SK-N-SH (cell line): ENCODE measurements around the gene CIAO3. TPM values are rescaled to one million over a fixed set of nuclear protein-coding genes. Genes with fewer than 3 reads are reported as not detected.

Experiments used
- CTCF ChIA-PET: fragments of 300-600, 350-600 bp; formaldehyde crosslinking; extraction: SDS; loops from one replicate; lab custom pipeline; 2021; lab: Yijun Ruan, JAX
- POLR2A ChIA-PET: fragments of 350-600 bp; sonication (Branson Sonifier 250); formaldehyde crosslinking; extraction: SDS; loops from one replicate; lab custom pipeline; 2020; ENCODE audit warnings: antibody characterized with exemption, inconsistent platforms; lab: Yijun Ruan, JAX
- DNase-seq: peaks from one replicate; pipeline ENCODE4 v3.0.0; 2012
- H2AFZ ChIP-seq: fragments of 200-600 bp; sonication (generic); 2 replicates; pipeline ENCODE4 v1.8.1; 2016; ENCODE audit warnings: antibody characterized with exemption, mild to moderate bottlenecking, low read depth
- H3F3A ChIP-seq: fragments of 200-600 bp; sonication (generic); replicated peaks from 2 replicates; pipeline ENCODE3; 2016; ENCODE audit warnings: antibody characterized with exemption, mild to moderate bottlenecking; ENCODE audit not compliant: insufficient read depth
- H3K27ac ChIP-seq, 2 experiments: fragments of 200-500 bp in 1 of 2; fragments of 200-600 bp in 1 of 2; sonication (Bioruptor generic) in 1 of 2; sonication (generic), shearing (Covaris generic) in 1 of 2; 2 replicates each; pipeline versions ENCODE4 v1.5.1 to v1.6.1; 2014 to 2016; ENCODE audit warnings: low read depth in 2 of 2, inconsistent platforms in 1 of 2, low read length in 1 of 2, mild to moderate bottlenecking in 1 of 2, mixed read lengths in 1 of 2
- H3K27me3 ChIP-seq: fragments of 200-600 bp; sonication (generic), shearing (Covaris generic); 2 replicates; pipeline ENCODE4 v1.6.1; 2016; ENCODE audit warnings: mixed run types; ENCODE audit not compliant: insufficient read depth
- H3K36me3 ChIP-seq, 2 experiments: fragments of 200-500 bp in 1 of 2; fragments of 200-600 bp in 1 of 2; sonication (Bioruptor generic) in 1 of 2; sonication (generic) in 1 of 2; replicated peaks in 1 of 2; 2 replicates each; pipeline versions ENCODE3 to v1.5.1; 2014 to 2016; ENCODE audit warnings: low read length in 1 of 2, mild to moderate bottlenecking in 1 of 2; ENCODE audit not compliant: insufficient read depth in 2 of 2, control insufficient read depth in 1 of 2
- H3K4me1 ChIP-seq, 2 experiments: fragments of 200-500 bp in 1 of 2; fragments of 200-600 bp in 1 of 2; sonication (Bioruptor generic) in 1 of 2; sonication (generic), shearing (Covaris generic) in 1 of 2; 2 replicates each; pipeline versions ENCODE4 v1.5.1 to v1.6.1; 2014 to 2016; ENCODE audit warnings: low read depth in 1 of 2, low read length in 1 of 2, mixed run types in 1 of 2; ENCODE audit not compliant: insufficient read depth in 2 of 2, control insufficient read depth in 1 of 2
- H3K4me2 ChIP-seq: fragments of 200-600 bp; sonication (generic), shearing (Covaris generic); 2 replicates; pipeline ENCODE4 v1.6.1; 2017; ENCODE audit warnings: mixed run types
- H3K4me3 ChIP-seq, 2 experiments: fragments of 200-500 bp in 1 of 2; fragments of 200-600 bp in 1 of 2; sonication (Bioruptor generic) in 1 of 2; sonication (generic), shearing (Covaris generic) in 1 of 2; 2 replicates each; pipeline versions ENCODE4 v1.5.1 to v1.8.1; 2014 to 2016; ENCODE audit warnings: low read depth in 2 of 2, inconsistent platforms in 1 of 2, low read length in 1 of 2, mild to moderate bottlenecking in 1 of 2, mixed read lengths in 1 of 2, moderate library complexity in 1 of 2
- H3K79me2 ChIP-seq: fragments of 200-600 bp; sonication (generic); 2 replicates; pipeline ENCODE4 v1.8.1; 2017; ENCODE audit warnings: mild to moderate bottlenecking; ENCODE audit not compliant: insufficient read depth
- H3K9ac ChIP-seq: fragments of 200-600 bp; sonication (generic); 2 replicates; pipeline ENCODE4 v1.6.1; 2017; ENCODE audit warnings: mixed run types
- H3K9me2 ChIP-seq: fragments of 200-600 bp; sonication (generic); 2 replicates; pipeline ENCODE4 v1.6.1; 2017; ENCODE audit warnings: mixed run types
- H3K9me3 ChIP-seq: fragments of 200-600 bp; sonication (generic); 2 replicates; pipeline ENCODE4 v1.6.1; 2017; ENCODE audit warnings: mixed run types, mild to moderate bottlenecking, moderate library complexity
- H4K20me1 ChIP-seq: fragments of 200-600 bp; sonication (generic); 2 replicates; pipeline ENCODE4 v1.6.1; 2017; ENCODE audit warnings: mild to moderate bottlenecking, mixed run types; ENCODE audit not compliant: insufficient read depth
- CHD2 ChIP-seq: fragments of 150-350 bp; IDR thresholded peaks from 2 replicates; pipeline ENCODE4 v1.6.1; 2018; ENCODE audit warnings: low read length; ENCODE audit not compliant: partially characterized antibody
- FOSL2 ChIP-seq: IDR thresholded peaks from 2 replicates; pipeline ENCODE4 v1.4.0; 2012; ENCODE audit warnings: low read depth, mild to moderate bottlenecking, moderate library complexity, borderline replicate concordance
- GATA2 ChIP-seq: sonication (generic); formaldehyde crosslinking; IDR thresholded peaks from 2 replicates; pipeline ENCODE4 v1.5.0; 2020; ENCODE audit warnings: mild to moderate bottlenecking, missing genetic modification reagents
- IRF3 ChIP-seq: fragments of 150-350 bp; IDR thresholded peaks from 2 replicates; pipeline ENCODE4 v1.6.1; 2016; ENCODE audit warnings: mild to moderate bottlenecking, low read depth, low read length
- MAX ChIP-seq: IDR thresholded peaks from 2 replicates; pipeline ENCODE4 v1.4.0; 2012; ENCODE audit warnings: low read depth
- PBX3 ChIP-seq: IDR thresholded peaks from 2 replicates; pipeline ENCODE4; 2012
- POLR2AphosphoS5 ChIP-seq: IDR thresholded peaks from 2 replicates; pipeline ENCODE4 v1.6.1; 2012; ENCODE audit warnings: low read depth, low read length
- RFX5 ChIP-seq: IDR thresholded peaks from 2 replicates; pipeline ENCODE4 v1.6.1; 2012; ENCODE audit warnings: mild to moderate bottlenecking, improper control_type of control experiment, low read length
- SMC3 ChIP-seq: IDR thresholded peaks from 2 replicates; pipeline ENCODE4 v1.6.1; 2012; ENCODE audit warnings: low read depth, low read length, improper control_type of control experiment
- TAF1 ChIP-seq: IDR thresholded peaks from 2 replicates; pipeline ENCODE4 v1.6.1; 2012; ENCODE audit warnings: low read depth, mild to moderate bottlenecking, low read length, moderate library complexity, borderline replicate concordance
- TCF12 ChIP-seq: IDR thresholded peaks from 2 replicates; pipeline ENCODE4 v1.4.0; 2012
- WGBS: methylation state at CpG from one replicate; pipeline ENCODE4 v1.1.6; 2017; ENCODE audit warnings: low lambda C conversion rate; 5-methylcytosine and 5-hydroxymethylcytosine counted together
- polyA plus RNA-seq, 3 experiments: library from polyadenylated mRNA; depleted of rRNA; stranded (reverse); fragments of >200 nt; gene quantifications; 2 replicates each; pipeline ENCODE4 v1.2.3, GENCODE V29; 2012

CIAO3 gene
- polyA plus RNA-seq, 1 of the 3 experiments (the other 2 are of a cell fraction) = 14.4 TPM

- TF ChIP-seq GATA2 (no peak), TCF12 (no peak), MAX (peak; percentile 95), POLR2AphosphoS5 (peak; percentile 58; the same call in 1 of the 2 replicates), PBX3 (peak; percentile 9; the same call in 1 of the 2 replicates), TAF1 (no peak), RFX5 (no peak), CHD2 (no peak), IRF3 (no peak), SMC3 (no peak)
- TF ChIP-seq, all 33 proteins: peak for 9
These were observed 12.5 kb downstream of the CIAO3 start (continued) for GRCh38 chr16:728131-728889.

GRCh38 chr16:727291-727977 is 13.4 kb downstream of the CIAO3 start:
- Histone ChIP-seq H3K4me2 (peak overlapping the region; percentile 99), H3K27me3 (no peaks in the 10 kb centered on the region), H3K9me3 (no peaks in the 10 kb centered on the region), H3K4me3 (peak overlapping the region; percentile 78 to 82), H3F3A (peaks cover 17% of the 10 kb centered on the region), H3K4me1 (peaks cover 0 to 18% of the 10 kb centered on the region in 2 experiments; a peak in 1 of 4 replicates)
- DNase-seq = peak; percentile 64
- TF ChIP-seq FOSL2 (no peak), TAF1 (peak; percentile 30; the same call in 1 of the 2 replicates), MAX (0 out of 2 replicates have a peak, but pooled peaks have one; percentile 13)
- TF ChIP-seq, all 33 proteins: peak for 2
- peaks cover 0 to 5% of the 10 kb centered on the region in 2 experiments for H3K36me3 ChIP-seq
- WGBS = 0% methylated on average over 5 of the region's 61 CpGs
- H4K20me1 ChIP-seq = 0 out of 2 replicates have a peak, but pooled peaks cover 7% of the 10 kb centered on the region
- no peak overlapping the region for H2AFZ ChIP-seq
- peak overlapping the region; percentile 69 for H3K9ac ChIP-seq
- POLR2A ChIA-PET = interaction anchor here (1.0 to 1.5 kb wide), 2 partner anchors 18 to 23 kb away, joined by 4 to 5 read pairs; no protein-coding TSS in a partner anchor
- H3K27ac ChIP-seq = peak overlapping the region in 1 of 2 experiments; percentile 84; a peak in 2 of 4 replicates
- CTCF ChIA-PET = interaction anchor here (1.4 to 20.3 kb wide), 3 partner anchors 13 to 58 kb away, joined by 10 to 358 read pairs (median 11); partner anchors contain the start of genes ANTKMT, CIAO3, FBXL16 and METRN
- H3K9me2 ChIP-seq = no peaks in the 10 kb centered on the region
- H3K79me2 ChIP-seq = no peaks in the 10 kb centered on the region
